Mesendoderm (in vitro differentiated cells): Measurements from ENCODE around the gene KRT15.

Experiments used
- DNase-seq: peaks from one replicate; pipeline ENCODE4 v3.0.0; 2013
- H2AK5ac ChIP-seq: 2 replicates; pipeline ENCODE4 v1.6.1; 2013; ENCODE audit warnings: low read length, inconsistent platforms
- H2BK120ac ChIP-seq: 2 replicates; pipeline ENCODE4 v1.6.1; 2013; ENCODE audit warnings: low read depth, mild to moderate bottlenecking, low read length, moderate library complexity, mixed read lengths
- H2BK15ac ChIP-seq: replicated peaks from 2 replicates; pipeline ENCODE4 v1.6.1; 2013; ENCODE audit warnings: low read depth, mild to moderate bottlenecking, moderate library complexity
- H2BK5ac ChIP-seq: 2 replicates; pipeline ENCODE4 v1.6.1; 2013; ENCODE audit warnings: low read length, inconsistent platforms
- H3K18ac ChIP-seq: 2 replicates; pipeline ENCODE4 v1.6.1; 2013; ENCODE audit warnings: mild to moderate bottlenecking, low read length, mixed read lengths
- H3K23ac ChIP-seq: one replicate; pipeline ENCODE4 v1.6.1; 2013; ENCODE audit warnings: low read length
- H3K27ac ChIP-seq: 2 replicates; pipeline ENCODE4 v1.5.1; 2013; ENCODE audit warnings: low read depth, mild to moderate bottlenecking, inconsistent platforms, low read length, moderate library complexity
- H3K27me3 ChIP-seq: 2 replicates; pipeline ENCODE4 v1.6.1; 2013; ENCODE audit warnings: low read length, control low read depth, mild to moderate bottlenecking, inconsistent platforms; ENCODE audit not compliant: insufficient read depth, poor library complexity
- H3K36me3 ChIP-seq: 2 replicates; pipeline ENCODE4 v1.6.1; 2013; ENCODE audit warnings: low read length, inconsistent platforms; ENCODE audit not compliant: control insufficient read depth, insufficient read depth
- H3K4ac ChIP-seq: one replicate; pipeline ENCODE4 v1.6.1; 2013; ENCODE audit warnings: low read depth, mild to moderate bottlenecking, low read length, moderate library complexity
- H3K4me1 ChIP-seq: 2 replicates; pipeline ENCODE4 v1.6.1; 2013; ENCODE audit warnings: low read depth, low read length, inconsistent platforms; ENCODE audit not compliant: control insufficient read depth
- H3K4me2 ChIP-seq: 2 replicates; pipeline ENCODE4 v1.6.1; 2013; ENCODE audit warnings: low read length
- H3K4me3 ChIP-seq: 2 replicates; pipeline ENCODE4 v1.5.1; 2013; ENCODE audit warnings: mild to moderate bottlenecking, low read length
- H3K56ac ChIP-seq: one replicate; pipeline ENCODE4 v1.6.1; 2013; ENCODE audit warnings: low read length
- H3K79me1 ChIP-seq: 2 replicates; pipeline ENCODE4 v1.6.1; 2013; ENCODE audit warnings: low read length, inconsistent platforms
- H3K79me2 ChIP-seq: 2 replicates; pipeline ENCODE4 v1.6.1; 2013; ENCODE audit warnings: mild to moderate bottlenecking, low read length; ENCODE audit not compliant: control insufficient read depth, insufficient read depth
- H3K9ac ChIP-seq: 2 replicates; pipeline ENCODE4 v1.6.1; 2013; ENCODE audit warnings: low read length, inconsistent platforms
- H4K5ac ChIP-seq: one replicate; pipeline ENCODE4 v1.6.1; 2013; ENCODE audit warnings: low read length
- H4K8ac ChIP-seq: one replicate; pipeline ENCODE4 v1.6.1; 2013; ENCODE audit warnings: low read depth, mild to moderate bottlenecking, control low read depth, low read length, moderate library complexity
- WGBS: extraction: QIAGEN DNeasy Blood & Tissue Kit; methylation state at CpG from one replicate; pipeline ENCODE4 v1.1.7; 2013; ENCODE audit warnings: low lambda C conversion rate, missing lambda C conversion rate; ENCODE audit not compliant: insufficient coverage; ENCODE audit errors: extremely low coverage; 5-methylcytosine and 5-hydroxymethylcytosine counted together

Gene KRT15

DNA sequence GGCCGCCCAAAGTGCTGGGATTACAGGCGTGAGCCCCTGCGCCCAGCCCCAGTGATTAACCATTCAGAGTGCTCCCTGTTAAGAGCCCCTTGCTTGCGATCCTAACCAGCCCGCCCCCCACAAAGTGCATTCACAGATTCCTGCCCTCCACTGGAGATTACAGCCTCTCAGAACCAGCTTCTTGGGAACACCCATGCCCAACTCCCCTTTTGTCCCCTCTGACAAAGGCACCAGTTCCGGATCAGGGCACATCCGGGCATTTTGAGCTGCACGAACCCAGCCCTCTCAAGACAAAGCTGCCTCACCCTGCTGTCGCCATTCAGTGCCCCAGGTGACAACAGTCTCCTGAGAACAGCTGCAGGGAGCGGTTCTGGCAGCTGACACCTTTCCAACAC, 10.3 kb upstream of the KRT15 start:
- peaks cover 9% of the 10 kb centered on the region for H3K79me2 ChIP-seq
- H2AK5ac ChIP-seq: no peak overlapping the region
- H3K4me1 ChIP-seq: peaks cover 16% of the 10 kb centered on the region
- H3K27ac ChIP-seq: no peak overlapping the region
- H3K4ac ChIP-seq: peak overlapping the region; percentile 65
- H3K4me3 ChIP-seq: no peak overlapping the region
- no peaks in the 10 kb centered on the region for H3K27me3 ChIP-seq
- H4K8ac ChIP-seq: no peak overlapping the region
- H3K4me2 ChIP-seq: no peak overlapping the region
- peaks cover 6% of the 10 kb centered on the region for H3K36me3 ChIP-seq
- H3K9ac ChIP-seq: no peak overlapping the region
- WGBS: no CpG with 5 or more reads among the region's 10 CpGs
- DNase-seq: peak; percentile 69
- no peak overlapping the region for H2BK120ac ChIP-seq
- H4K5ac ChIP-seq: no peak overlapping the region
- peak overlapping the region; percentile 15 for H3K18ac ChIP-seq
- no peak overlapping the region for H3K23ac ChIP-seq
- peaks cover 3% of the 10 kb centered on the region for H3K79me1 ChIP-seq
- peak overlapping the region; percentile 44 for H3K56ac ChIP-seq
- H2BK15ac ChIP-seq: no peak overlapping the region
- H2BK5ac ChIP-seq: no peak overlapping the region

DNA sequence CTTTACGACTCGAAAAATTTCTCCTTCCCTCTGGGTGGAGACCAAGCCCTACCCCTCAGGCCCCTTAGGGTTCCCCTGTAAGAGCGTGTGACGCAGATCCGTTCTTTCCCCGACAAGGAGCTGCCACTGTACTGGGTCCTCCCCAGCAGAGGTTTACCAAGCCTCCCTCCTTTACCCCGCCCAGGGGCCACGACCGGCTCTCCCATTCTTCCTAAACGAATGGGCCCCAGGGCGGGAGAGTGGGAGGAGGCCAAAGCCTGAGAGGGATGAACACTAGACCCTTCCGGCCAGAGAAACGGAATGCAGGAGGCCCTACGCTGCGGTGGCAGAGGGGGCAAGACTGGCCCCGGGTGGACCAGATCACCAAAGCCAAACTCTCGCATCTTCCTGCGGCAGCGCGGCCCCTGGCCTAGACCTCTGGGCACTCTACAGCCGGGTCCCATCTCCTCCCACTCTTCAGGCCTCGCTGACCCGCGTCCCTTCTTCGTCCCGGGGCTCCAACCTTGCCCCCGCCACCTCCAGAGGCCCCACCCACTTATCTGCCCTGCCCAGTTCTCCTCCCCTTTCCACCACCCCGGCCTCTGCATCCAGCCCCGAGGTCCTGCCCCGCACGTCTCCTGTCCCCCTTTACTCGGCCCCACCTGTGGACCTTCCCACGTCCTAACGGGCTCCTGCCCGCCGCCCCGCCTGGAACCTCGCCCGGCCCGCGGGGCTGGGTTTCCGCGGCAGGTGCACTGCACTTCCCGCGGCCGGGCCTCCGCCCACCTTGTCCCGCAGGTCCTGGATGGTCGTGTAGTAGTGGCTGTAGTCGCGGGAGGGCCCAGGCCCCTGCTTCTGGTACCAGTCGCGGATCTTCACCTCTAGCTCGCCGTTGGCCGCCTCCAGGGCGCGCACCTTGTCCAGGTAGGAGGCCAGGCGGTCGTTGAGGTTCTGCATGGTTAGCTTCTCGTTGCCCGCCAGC, 8.7 kb upstream of the KRT15 start:
- DNase-seq: peak; percentile 51
- Histone ChIP-seq H3K56ac (peak overlapping the region; percentile 91), H2BK15ac (no peak overlapping the region), H4K8ac (no peak overlapping the region), H3K36me3 (peaks cover 9% of the 10 kb centered on the region), H3K4me3 (peak overlapping the region; percentile 20), H3K9ac (peak overlapping the region; percentile 58), H3K18ac (peak overlapping the region; percentile 35), H2BK5ac (peak overlapping the region; percentile 49), H3K4me2 (peak overlapping the region; percentile 69), H3K27ac (peak overlapping the region; percentile 40), H3K4me1 (peaks cover 16% of the 10 kb centered on the region), H3K4ac (no peak overlapping the region), H3K79me2 (peaks cover 9% of the 10 kb centered on the region), H4K5ac (no peak overlapping the region), H3K79me1 (peaks cover 3% of the 10 kb centered on the region), H3K23ac (peak overlapping the region; percentile 71), H2BK120ac (no peak overlapping the region), H3K27me3 (no peaks in the 10 kb centered on the region), H2AK5ac (no peak overlapping the region)
- no CpG with 5 or more reads among the region's 62 CpGs for WGBS

DNA sequence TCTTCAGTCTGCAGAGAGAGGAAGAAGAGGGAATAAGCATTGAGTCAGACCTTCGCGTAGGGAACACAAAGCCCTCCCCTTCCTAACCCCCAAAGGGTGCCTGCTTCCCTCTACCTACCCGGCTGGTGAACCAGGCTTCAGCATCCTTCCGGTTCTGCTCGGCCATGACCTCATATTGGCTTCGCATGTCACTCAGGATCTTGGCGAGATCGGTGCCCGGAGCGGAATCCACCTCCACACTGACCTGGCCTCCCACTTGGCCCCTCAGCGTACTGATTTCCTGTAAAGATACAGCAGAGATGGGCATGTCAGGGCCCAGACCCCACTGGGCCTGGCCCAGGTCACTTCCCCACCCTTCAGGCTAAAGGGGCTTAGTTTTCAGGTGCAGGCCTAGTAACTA, 5.6 kb upstream of the KRT15 start:
- Histone ChIP-seq H3K18ac (no peak overlapping the region), H3K4me2 (no peak overlapping the region), H3K4me1 (peaks cover 4% of the 10 kb centered on the region), H3K23ac (no peak overlapping the region), H3K4me3 (no peak overlapping the region), H3K56ac (no peak overlapping the region), H3K4ac (no peak overlapping the region), H2BK5ac (no peak overlapping the region), H3K27me3 (no peaks in the 10 kb centered on the region), H4K8ac (no peak overlapping the region), H4K5ac (no peak overlapping the region), H3K27ac (no peak overlapping the region), H2BK120ac (no peak overlapping the region), H3K79me1 (peaks cover 3% of the 10 kb centered on the region), H3K9ac (no peak overlapping the region), H3K79me2 (peaks cover 9% of the 10 kb centered on the region), H3K36me3 (peaks cover 9% of the 10 kb centered on the region), H2BK15ac (no peak overlapping the region), H2AK5ac (no peak overlapping the region)
- DNase-seq: no peak
- WGBS: no CpG with 5 or more reads among the region's 11 CpGs

DNA sequence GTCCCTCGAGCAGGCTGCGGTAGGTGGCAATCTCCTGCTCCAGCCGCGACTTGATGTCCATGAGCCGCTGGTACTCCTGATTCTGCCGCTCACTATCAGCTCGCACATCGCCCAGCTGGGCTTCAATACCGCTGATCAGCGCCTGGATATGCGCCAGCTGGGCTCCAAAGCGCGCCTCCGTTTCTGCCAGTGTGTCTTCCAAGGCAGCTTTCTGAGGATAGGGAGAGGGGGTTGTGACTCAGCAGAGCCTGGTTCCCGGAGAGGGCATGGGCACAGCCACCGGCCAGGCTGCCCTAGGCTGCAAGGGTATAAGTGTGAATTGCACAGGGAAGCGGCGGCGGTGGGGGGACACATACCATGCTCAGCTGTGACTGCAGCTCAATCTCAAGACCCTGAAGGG, 5.1 kb upstream of the KRT15 start:
- no peak overlapping the region for H2BK5ac ChIP-seq
- H3K36me3 ChIP-seq: peaks cover 9% of the 10 kb centered on the region
- H3K79me1 ChIP-seq: peaks cover 3% of the 10 kb centered on the region
- H4K8ac ChIP-seq: no peak overlapping the region
- no peak overlapping the region for H3K18ac ChIP-seq
- no peak overlapping the region for H3K9ac ChIP-seq
- WGBS: no CpG with 5 or more reads among the region's 19 CpGs
- H2BK15ac ChIP-seq: no peak overlapping the region
- DNase-seq: no peak
- peaks cover 9% of the 10 kb centered on the region for H3K79me2 ChIP-seq
- H2BK120ac ChIP-seq: no peak overlapping the region
- no peak overlapping the region for H2AK5ac ChIP-seq
- no peaks in the 10 kb centered on the region for H3K27me3 ChIP-seq
- no peak overlapping the region for H3K4me2 ChIP-seq
- no peak overlapping the region for H3K23ac ChIP-seq
- H3K27ac ChIP-seq: no peak overlapping the region
- no peak overlapping the region for H3K4me3 ChIP-seq
- H3K4me1 ChIP-seq: peaks cover 3% of the 10 kb centered on the region
- H3K4ac ChIP-seq: no peak overlapping the region
- H3K56ac ChIP-seq: no peak overlapping the region
- H4K5ac ChIP-seq: no peak overlapping the region

DNA sequence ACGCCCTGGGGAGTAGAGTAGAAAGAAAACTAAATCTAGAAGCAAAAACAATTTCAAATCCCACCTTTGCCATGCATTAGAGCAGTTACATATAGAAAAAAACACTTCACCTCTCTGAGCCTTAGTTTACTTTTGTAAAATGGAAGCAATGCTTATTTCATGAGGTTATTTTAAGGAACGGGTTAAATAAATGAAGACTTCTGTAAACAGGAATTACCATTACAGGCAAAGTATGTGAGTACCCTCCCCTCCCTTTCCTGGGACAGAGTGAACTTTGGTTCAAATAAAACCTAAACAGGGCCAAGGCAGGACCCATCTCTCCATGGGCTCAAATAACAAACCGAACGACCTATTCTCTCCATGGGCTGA, 4.5 kb upstream of the KRT15 start:
- no peak overlapping the region for H3K18ac ChIP-seq
- no peak overlapping the region for H3K9ac ChIP-seq
- no peak overlapping the region for H3K4me2 ChIP-seq
- no peak overlapping the region for H2BK15ac ChIP-seq
- no peak overlapping the region for H4K5ac ChIP-seq
- no peak overlapping the region for H4K8ac ChIP-seq
- no peak overlapping the region for H2BK5ac ChIP-seq
- peaks cover 9% of the 10 kb centered on the region for H3K36me3 ChIP-seq
- WGBS: no CpG with 5 or more reads among the region's 4 CpGs
- H3K4ac ChIP-seq: no peak overlapping the region
- H3K23ac ChIP-seq: no peak overlapping the region
- no peak overlapping the region for H3K56ac ChIP-seq
- peaks cover 3% of the 10 kb centered on the region for H3K4me1 ChIP-seq
- H2AK5ac ChIP-seq: no peak overlapping the region
- no peak overlapping the region for H2BK120ac ChIP-seq
- no peaks in the 10 kb centered on the region for H3K27me3 ChIP-seq
- no peak overlapping the region for H3K27ac ChIP-seq
- peaks cover 3% of the 10 kb centered on the region for H3K79me1 ChIP-seq
- H3K4me3 ChIP-seq: no peak overlapping the region
- H3K79me2 ChIP-seq: peaks cover 9% of the 10 kb centered on the region
- no peak for DNase-seq
